OCI-LY3 (cell line): ENCODE data around the gene PCSK4.

Source experiments
- H2AFZ ChIP-seq: fragments of 200-600, 300-600 bp; shearing (Covaris generic); 2 replicates; pipeline ENCODE4 v1.6.0; 2014; ENCODE audit warnings: antibody characterized with exemption, low read depth, low read length
- H3K27ac ChIP-seq: fragments of 200-600, 300-600 bp; sonication (generic); 2 replicates; pipeline ENCODE4 v1.5.1; 2014; ENCODE audit warnings: mild to moderate bottlenecking, low read length, moderate library complexity, mixed read lengths
- H3K27me3 ChIP-seq: fragments of 200-600, 300-600 bp; sonication (generic); 2 replicates; pipeline ENCODE4 v1.6.1; 2014; ENCODE audit warnings: low read depth, low read length, mixed read lengths
- H3K36me3 ChIP-seq: fragments of 200-600, 300-600 bp; sonication (generic); replicated peaks from 2 replicates; pipeline ENCODE3; 2014; ENCODE audit warnings: low read depth, low read length, mixed read lengths
- H3K4me1 ChIP-seq: fragments of 300-600, 200-600 bp; sonication (generic); 2 replicates; pipeline ENCODE4 v1.6.1; 2014; ENCODE audit warnings: low read length, mixed read lengths
- H3K4me2 ChIP-seq: fragments of 200-600, 300-600 bp; sonication (generic); 2 replicates; pipeline ENCODE4 v1.6.1; 2014; ENCODE audit warnings: low read length, mixed read lengths
- H3K4me3 ChIP-seq: fragments of 300-600, 200-600 bp; sonication (generic); 2 replicates; pipeline ENCODE4 v1.5.1; 2014; ENCODE audit warnings: antibody characterized with exemption, mild to moderate bottlenecking, low read length, moderate library complexity
- H3K79me2 ChIP-seq: fragments of 300-600, 200-600 bp; shearing (Covaris generic); 2 replicates; pipeline ENCODE4 v1.6.1; 2014; ENCODE audit warnings: mild to moderate bottlenecking, low read length, mixed read lengths
- H3K9ac ChIP-seq: fragments of 300-600, 200-600 bp; shearing (Covaris generic); 2 replicates; pipeline ENCODE4 v1.6.0; 2014; ENCODE audit warnings: mild to moderate bottlenecking, low read length, moderate library complexity
- H3K9me3 ChIP-seq: fragments of 200-600, 300-600 bp; shearing (Covaris generic); 2 replicates; pipeline ENCODE4 v1.6.1; 2014; ENCODE audit warnings: low read length, mixed read lengths; ENCODE audit not compliant: insufficient read depth
- H4K20me1 ChIP-seq: fragments of 200-600, 300-600 bp; sonication (generic); 2 replicates; pipeline ENCODE4 v1.6.1; 2016; ENCODE audit warnings: low read length, mixed read lengths; ENCODE audit not compliant: insufficient read depth
- EZH2phosphoT487 ChIP-seq: fragments of 200-600 bp; shearing (Covaris generic); IDR thresholded peaks from 2 replicates; pipeline ENCODE4 v1.6.1; 2018; ENCODE audit warnings: antibody characterized with exemption, mixed run types, low read depth
- TF ChIP-seq, protein P1 (sequence below): fragments of 200-600, 300-600 bp; sonication (generic); IDR thresholded peaks from 2 replicates; pipeline ENCODE4 v1.5.1; 2014; ENCODE audit warnings: antibody characterized with exemption, low read length, low read depth

PCSK4 gene

DNA sequence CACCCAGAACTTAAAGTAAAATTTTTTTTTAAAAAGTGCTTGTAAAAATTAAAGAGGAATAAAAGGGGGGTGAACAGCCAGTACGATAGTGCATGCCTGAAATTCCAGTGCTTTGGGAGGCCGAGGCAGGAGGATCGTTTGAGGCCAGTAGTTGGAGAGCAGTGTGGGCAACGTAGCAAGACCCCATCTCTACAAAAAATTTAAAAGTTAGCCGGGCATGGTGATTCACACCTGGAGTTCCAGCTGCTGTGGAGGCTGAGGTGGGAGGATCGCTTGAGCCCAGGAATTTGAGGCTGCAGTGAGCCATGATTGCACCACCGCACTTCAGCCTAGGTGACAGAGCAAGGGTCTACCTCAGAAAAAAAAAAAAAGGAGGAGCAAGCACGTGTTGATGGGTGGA lies 14.9 kb upstream of the PCSK4 start:
- H3K36me3 ChIP-seq = no peaks in the 10 kb centered on the region
- TF ChIP-seq, protein P1, sequence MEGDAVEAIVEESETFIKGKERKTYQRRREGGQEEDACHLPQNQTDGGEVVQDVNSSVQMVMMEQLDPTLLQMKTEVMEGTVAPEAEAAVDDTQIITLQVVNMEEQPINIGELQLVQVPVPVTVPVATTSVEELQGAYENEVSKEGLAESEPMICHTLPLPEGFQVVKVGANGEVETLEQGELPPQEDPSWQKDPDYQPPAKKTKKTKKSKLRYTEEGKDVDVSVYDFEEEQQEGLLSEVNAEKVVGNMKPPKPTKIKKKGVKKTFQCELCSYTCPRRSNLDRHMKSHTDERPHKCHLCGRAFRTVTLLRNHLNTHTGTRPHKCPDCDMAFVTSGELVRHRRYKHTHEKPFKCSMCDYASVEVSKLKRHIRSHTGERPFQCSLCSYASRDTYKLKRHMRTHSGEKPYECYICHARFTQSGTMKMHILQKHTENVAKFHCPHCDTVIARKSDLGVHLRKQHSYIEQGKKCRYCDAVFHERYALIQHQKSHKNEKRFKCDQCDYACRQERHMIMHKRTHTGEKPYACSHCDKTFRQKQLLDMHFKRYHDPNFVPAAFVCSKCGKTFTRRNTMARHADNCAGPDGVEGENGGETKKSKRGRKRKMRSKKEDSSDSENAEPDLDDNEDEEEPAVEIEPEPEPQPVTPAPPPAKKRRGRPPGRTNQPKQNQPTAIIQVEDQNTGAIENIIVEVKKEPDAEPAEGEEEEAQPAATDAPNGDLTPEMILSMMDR = no peak
- no peak overlapping the region for H2AFZ ChIP-seq
- no peaks in the 10 kb centered on the region for H3K9me3 ChIP-seq
- no peaks in the 10 kb centered on the region for H3K4me1 ChIP-seq
- peaks cover 4% of the 10 kb centered on the region; the same call in 1 of the 2 replicates for H3K27me3 ChIP-seq
- H4K20me1 ChIP-seq = no peaks in the 10 kb centered on the region
- no peak overlapping the region for H3K9ac ChIP-seq
- H3K4me2 ChIP-seq = no peak overlapping the region
- H3K4me3 ChIP-seq = no peak overlapping the region
- H3K27ac ChIP-seq = no peak overlapping the region
- H3K79me2 ChIP-seq = no peaks in the 10 kb centered on the region

- Histone ChIP-seq H3K4me3 (no peak overlapping the region), H3K27ac (no peak overlapping the region), H3K79me2 (no peaks in the 10 kb centered on the region), H3K27me3 (peaks cover 4% of the 10 kb centered on the region; the same call in 1 of the 2 replicates), H3K9me3 (no peaks in the 10 kb centered on the region), H3K9ac (no peak overlapping the region), H4K20me1 (no peaks in the 10 kb centered on the region), H3K36me3 (no peaks in the 10 kb centered on the region), H3K4me1 (no peaks in the 10 kb centered on the region), H3K4me2 (no peak overlapping the region), H2AFZ (no peak overlapping the region)
- TF ChIP-seq EZH2phosphoT487 = no peak
- TF ChIP-seq, protein P1 = no peak
Measured at GRCh38 chr19:1503925-1504773, 14.0 kb upstream of the PCSK4 start.

GRCh38 chr19:1503089-1503924 lies 13.2 kb upstream of the PCSK4 start:
- Histone ChIP-seq H3K79me2 (no peaks in the 10 kb centered on the region), H3K9me3 (no peaks in the 10 kb centered on the region), H3K27ac (no peak overlapping the region), H3K9ac (no peak overlapping the region), H4K20me1 (no peaks in the 10 kb centered on the region), H3K4me3 (no peak overlapping the region), H3K36me3 (no peaks in the 10 kb centered on the region), H3K4me2 (no peak overlapping the region), H2AFZ (no peak overlapping the region), H3K4me1 (no peaks in the 10 kb centered on the region), H3K27me3 (peaks cover 4% of the 10 kb centered on the region; the same call in 1 of the 2 replicates)
- no peak for TF ChIP-seq EZH2phosphoT487
- TF ChIP-seq, protein P1 = peak; percentile 68

DNA sequence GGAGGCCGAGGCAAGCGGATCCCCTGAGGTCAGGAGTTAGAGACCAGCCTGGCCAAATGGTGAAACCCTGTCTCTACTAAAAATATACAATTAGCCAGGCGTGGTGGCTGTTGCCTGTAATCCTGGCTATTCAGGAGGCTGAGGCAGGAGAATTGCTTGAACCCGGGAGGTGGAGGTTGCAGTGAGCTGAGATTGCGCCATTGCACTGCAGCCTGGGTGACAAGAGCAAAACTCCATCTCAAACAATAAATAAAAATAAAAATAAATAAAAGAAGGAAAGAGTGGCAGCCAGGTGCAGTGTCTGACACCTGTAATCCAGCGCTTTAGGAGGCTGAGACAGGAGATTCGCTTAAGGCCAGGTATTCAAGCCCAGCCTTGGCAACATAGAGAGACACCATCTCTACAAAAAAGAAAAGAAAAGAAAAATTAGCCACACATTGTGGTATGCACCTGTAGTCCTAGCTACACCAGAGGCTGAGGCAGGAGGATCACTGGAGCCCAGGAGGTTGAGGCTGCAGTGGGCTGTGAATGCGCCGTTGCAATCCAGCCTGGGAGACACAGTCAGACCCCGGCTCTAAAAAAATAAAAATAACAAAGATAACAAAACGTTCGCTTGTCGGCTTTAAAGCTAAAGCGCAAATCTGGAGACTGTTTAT lies 12.4 kb upstream of the PCSK4 start:
- Histone ChIP-seq H3K9ac (no peak overlapping the region), H3K27ac (no peak overlapping the region), H3K79me2 (no peaks in the 10 kb centered on the region), H3K9me3 (no peaks in the 10 kb centered on the region), H3K36me3 (no peaks in the 10 kb centered on the region), H2AFZ (no peak overlapping the region), H3K4me1 (no peaks in the 10 kb centered on the region), H3K4me3 (no peak overlapping the region), H3K4me2 (no peak overlapping the region), H4K20me1 (no peaks in the 10 kb centered on the region), H3K27me3 (peaks cover 4% of the 10 kb centered on the region; the same call in 1 of the 2 replicates)
- TF ChIP-seq EZH2phosphoT487 = no peak
- TF ChIP-seq, protein P1 = no peak
